DND-41 (cell line): ENCODE measurements around the gene PMS1.

Source experiments
- ATAC-seq: fragments of 200-7000 bp; cut with Tn5 transposase; 3 replicates; pipeline ENCODE4 v1.9.1; 2021; ENCODE audit warnings: low read depth; ENCODE audit not compliant: insufficient read depth
- DNase-seq: peaks from one replicate; pipeline ENCODE4 v3.0.0-alpha.2; 2020
- H2AFZ ChIP-seq: 2 replicates; pipeline ENCODE4 v1.6.0; 2012; ENCODE audit warnings: low read depth, low read length
- H3K27ac ChIP-seq: 2 replicates; pipeline ENCODE4 v1.5.1; 2012; ENCODE audit warnings: low read length, inconsistent platforms
- H3K27me3 ChIP-seq: fragments of 200-600 bp; sonication (generic); 2 replicates; pipeline ENCODE4 v1.6.0; 2012; ENCODE audit warnings: low read length, mild to moderate bottlenecking, inconsistent platforms; ENCODE audit not compliant: insufficient read depth, poor library complexity
- H3K36me3 ChIP-seq: 2 replicates; pipeline ENCODE4 v1.5.1; 2012; ENCODE audit warnings: low read length, inconsistent platforms; ENCODE audit not compliant: insufficient read depth
- H3K4me1 ChIP-seq: 2 replicates; pipeline ENCODE4 v1.5.1; 2012; ENCODE audit warnings: mild to moderate bottlenecking, low read length; ENCODE audit not compliant: insufficient read depth
- H3K4me2 ChIP-seq: 2 replicates; pipeline ENCODE4 v1.6.0; 2012; ENCODE audit warnings: mild to moderate bottlenecking, moderate library complexity, low read length, inconsistent platforms; ENCODE audit not compliant: insufficient read depth
- H3K4me3 ChIP-seq, 2 experiments: fragments of 200-600 bp in 1 of 2; shearing (Covaris generic) in 1 of 2; 2 replicates each; pipeline ENCODE4 v1.5.1; 2012 to 2016; ENCODE audit warnings: inconsistent platforms in 2 of 2, low read length in 2 of 2, mild to moderate bottlenecking in 2 of 2, low read depth in 1 of 2, moderate library complexity in 1 of 2
- H3K79me2 ChIP-seq: 2 replicates; pipeline ENCODE4 v1.6.0; 2012; ENCODE audit warnings: low read length, inconsistent platforms; ENCODE audit not compliant: insufficient read depth
- H3K9ac ChIP-seq: 2 replicates; pipeline ENCODE4 v1.6.0; 2012; ENCODE audit warnings: low read depth, mild to moderate bottlenecking, inconsistent platforms, low read length, moderate library complexity
- H3K9me3 ChIP-seq: 2 replicates; pipeline ENCODE4 v1.5.1; 2012; ENCODE audit warnings: low read length, moderate library complexity, mild to moderate bottlenecking, inconsistent platforms; ENCODE audit not compliant: insufficient read depth, severe bottlenecking
- H4K20me1 ChIP-seq: 2 replicates; pipeline ENCODE4 v1.6.0; 2012; ENCODE audit warnings: low read length; ENCODE audit not compliant: insufficient read depth
- CTCF ChIP-seq: IDR thresholded peaks from 2 replicates; pipeline ENCODE4 v1.5.1; 2012; ENCODE audit warnings: borderline replicate concordance, low read length, moderate library complexity, mild to moderate bottlenecking; ENCODE audit not compliant: poor library complexity, severe bottlenecking; ENCODE audit errors: extremely low read depth
- EZH2 ChIP-seq: IDR thresholded peaks from 3 replicates; pipeline ENCODE4 v1.6.1; 2012; ENCODE audit warnings: borderline replicate concordance, low read depth, mild to moderate bottlenecking, moderate library complexity, low read length, inconsistent platforms; ENCODE audit not compliant: severe bottlenecking

The PMS1 gene

GRCh38 chr2:189858291-189858690 lies 74.0 kb downstream of the PMS1 start:
- H3K9ac ChIP-seq, result no peak overlapping the region
- no peaks in the 10 kb centered on the region for H3K9me3 ChIP-seq
- no peaks in the 10 kb centered on the region for H4K20me1 ChIP-seq
- H3K27me3 ChIP-seq, result no peaks in the 10 kb centered on the region
- H3K4me2 ChIP-seq, result no peak overlapping the region
- no peak for DNase-seq
- H3K4me3 ChIP-seq, result no peak overlapping the region
- no peaks in the 10 kb centered on the region for H3K4me1 ChIP-seq
- H2AFZ ChIP-seq, result no peak overlapping the region
- H3K79me2 ChIP-seq, result no peaks in the 10 kb centered on the region
- TF ChIP-seq CTCF, result no peak
- TF ChIP-seq EZH2, result no peak
- ATAC-seq, result no peak
- H3K36me3 ChIP-seq, result peaks cover 38% of the 10 kb centered on the region; the same call in 1 of the 2 replicates
- H3K27ac ChIP-seq, result no peak overlapping the region

- Histone ChIP-seq H3K36me3 (peaks cover 28% of the 10 kb centered on the region; the same call in 1 of the 2 replicates), H3K4me2 (no peak overlapping the region), H3K4me3 (no peak overlapping the region), H3K9ac (no peak overlapping the region), H3K27me3 (no peaks in the 10 kb centered on the region), H3K79me2 (no peaks in the 10 kb centered on the region), H3K9me3 (no peaks in the 10 kb centered on the region), H4K20me1 (no peaks in the 10 kb centered on the region), H2AFZ (no peak overlapping the region), H3K4me1 (peaks cover 6% of the 10 kb centered on the region; the same call in 1 of the 2 replicates), H3K27ac (no peak overlapping the region)
- ATAC-seq, result no peak
- no peak for DNase-seq
- no peak for TF ChIP-seq CTCF
- no peak for TF ChIP-seq EZH2
Measured at GRCh38 chr2:189860161-189860560, 75.9 kb downstream of the PMS1 start.

GRCh38 chr2:189862751-189863150 lies 78.5 kb downstream of the PMS1 start:
- no peak for TF ChIP-seq EZH2
- Histone ChIP-seq H3K27ac (no peak overlapping the region), H3K9ac (no peak overlapping the region), H3K27me3 (no peaks in the 10 kb centered on the region), H3K4me3 (no peak overlapping the region), H2AFZ (no peak overlapping the region), H3K9me3 (no peaks in the 10 kb centered on the region), H3K79me2 (no peaks in the 10 kb centered on the region), H4K20me1 (no peaks in the 10 kb centered on the region), H3K4me2 (no peak overlapping the region), H3K36me3 (peaks cover 35% of the 10 kb centered on the region; the same call in 1 of the 2 replicates), H3K4me1 (peaks cover 15% of the 10 kb centered on the region)
- no peak for DNase-seq
- no peak for ATAC-seq

GRCh38 chr2:189865826-189866225 lies 81.6 kb downstream of the PMS1 start:
- TF ChIP-seq EZH2 (no peak), CTCF (no peak)
- ATAC-seq, result peak; percentile 74
- H3K79me2 ChIP-seq, result no peaks in the 10 kb centered on the region

More at GRCh38 chr2:189865826-189866225, 81.6 kb downstream of the PMS1 start:
- Histone ChIP-seq H3K9me3 (no peaks in the 10 kb centered on the region), H3K27ac (no peak overlapping the region), H3K9ac (no peak overlapping the region), H3K36me3 (peaks cover 21% of the 10 kb centered on the region; the same call in 1 of the 2 replicates), H2AFZ (no peak overlapping the region), H3K4me3 (no peak overlapping the region), H3K4me1 (peaks cover 15% of the 10 kb centered on the region), H3K27me3 (no peaks in the 10 kb centered on the region), H4K20me1 (no peaks in the 10 kb centered on the region), H3K4me2 (no peak overlapping the region)
- DNase-seq, result no peak
